ENCODE data around the gene YLPM1.
A peak's percentile ranks its signal among the peaks of the same experiment; 100 is the strongest.

DNA sequence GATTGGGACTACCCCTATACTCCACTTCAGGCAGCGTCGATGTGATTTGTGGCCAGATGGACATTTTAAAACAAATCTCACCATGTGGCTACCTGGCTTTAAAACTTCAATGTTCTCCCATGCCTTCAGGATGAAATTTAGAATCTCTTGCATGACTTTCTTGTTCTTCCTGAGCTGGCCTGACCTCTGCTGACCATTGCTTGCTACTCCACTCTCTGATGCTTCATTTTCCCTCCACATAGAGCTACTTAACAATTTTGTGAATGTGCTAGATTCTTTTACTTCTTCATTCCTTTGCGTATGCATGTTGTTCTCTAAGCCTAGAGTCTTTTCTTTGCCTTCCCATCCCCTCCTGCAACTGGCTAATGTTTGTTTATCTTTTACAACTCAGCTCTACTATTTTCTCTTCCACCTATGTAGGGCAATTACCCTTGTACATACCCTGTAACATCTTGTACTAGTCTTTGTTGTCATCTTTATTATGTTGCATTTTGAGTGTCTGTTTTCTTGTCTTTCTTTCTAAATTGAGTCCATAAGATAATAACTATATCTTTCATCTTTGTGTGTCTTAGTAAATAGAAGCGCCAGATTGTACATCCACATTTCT lies 41.2 kb downstream of the YLPM1 start:
- TF ChIP-seq, protein P1, sequence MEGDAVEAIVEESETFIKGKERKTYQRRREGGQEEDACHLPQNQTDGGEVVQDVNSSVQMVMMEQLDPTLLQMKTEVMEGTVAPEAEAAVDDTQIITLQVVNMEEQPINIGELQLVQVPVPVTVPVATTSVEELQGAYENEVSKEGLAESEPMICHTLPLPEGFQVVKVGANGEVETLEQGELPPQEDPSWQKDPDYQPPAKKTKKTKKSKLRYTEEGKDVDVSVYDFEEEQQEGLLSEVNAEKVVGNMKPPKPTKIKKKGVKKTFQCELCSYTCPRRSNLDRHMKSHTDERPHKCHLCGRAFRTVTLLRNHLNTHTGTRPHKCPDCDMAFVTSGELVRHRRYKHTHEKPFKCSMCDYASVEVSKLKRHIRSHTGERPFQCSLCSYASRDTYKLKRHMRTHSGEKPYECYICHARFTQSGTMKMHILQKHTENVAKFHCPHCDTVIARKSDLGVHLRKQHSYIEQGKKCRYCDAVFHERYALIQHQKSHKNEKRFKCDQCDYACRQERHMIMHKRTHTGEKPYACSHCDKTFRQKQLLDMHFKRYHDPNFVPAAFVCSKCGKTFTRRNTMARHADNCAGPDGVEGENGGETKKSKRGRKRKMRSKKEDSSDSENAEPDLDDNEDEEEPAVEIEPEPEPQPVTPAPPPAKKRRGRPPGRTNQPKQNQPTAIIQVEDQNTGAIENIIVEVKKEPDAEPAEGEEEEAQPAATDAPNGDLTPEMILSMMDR (IDR thresholded peaks at IDR 0.05) = peak; percentile 56
- TF ChIP-seq ZFX (IDR thresholded peaks at IDR 0.05; ENCODE audit: borderline replicate concordance) = no peak

Data from 22Rv1 (cell line).